GM12878 (cell line): ENCODE data around the gene DNMT3L.

Source experiments
- CBX5 ChIP-seq: sonication (generic); IDR thresholded peaks from 2 replicates; pipeline ENCODE4 v1.6.1; 2016; ENCODE audit warnings: low read depth, moderate library complexity, mild to moderate bottlenecking, inconsistent platforms
- CEBPB ChIP-seq, 2 experiments: fragments of 150-350 bp in 1 of 2; IDR thresholded peaks; 2 replicates each; pipeline ENCODE4 v1.6.1; 2012 to 2014; ENCODE audit warnings: low read depth in 2 of 2, low read length in 2 of 2, borderline replicate concordance in 1 of 2, inconsistent platforms in 1 of 2
- CTCF ChIP-seq, 3 experiments: IDR thresholded peaks in 2 of 3; conservative IDR thresholded peaks in 1 of 3; 2 replicates each; pipeline ENCODE4 v1.5.1; 2011; ENCODE audit warnings: low read depth in 3 of 3, low read length in 3 of 3, mild to moderate bottlenecking in 3 of 3, control low read depth in 2 of 3, moderate library complexity in 2 of 3, inconsistent platforms in 1 of 3, mixed read lengths in 1 of 3; ENCODE audit not compliant: control insufficient read depth in 2 of 3, insufficient read depth in 1 of 3; ENCODE audit errors: extremely low read depth in 1 of 3
- EP300 ChIP-seq, 2 experiments: fragments of 150-350 bp in 1 of 2; IDR thresholded peaks; 2 replicates each; pipeline ENCODE4 v1.6.1; 2011 to 2012; ENCODE audit warnings: low read depth in 2 of 2, low read length in 2 of 2, borderline replicate concordance in 1 of 2, improper control_type of control experiment in 1 of 2, inconsistent platforms in 1 of 2; ENCODE audit not compliant: control insufficient read depth in 1 of 2
- MAX ChIP-seq: IDR thresholded peaks from 2 replicates; pipeline ENCODE4 v1.6.1; 2012; ENCODE audit warnings: low read depth, low read length, improper control_type of control experiment
- SMC3 ChIP-seq: IDR thresholded peaks from 2 replicates; pipeline ENCODE4 v1.6.1; 2011; ENCODE audit warnings: low read length, improper control_type of control experiment, borderline replicate concordance
- USF1 ChIP-seq: IDR thresholded peaks from 2 replicates; pipeline ENCODE4 v1.6.1; 2011; ENCODE audit warnings: borderline replicate concordance, low read depth, mild to moderate bottlenecking, moderate library complexity, mixed read lengths, low read length; ENCODE audit not compliant: insufficient read depth; ENCODE audit errors: extremely low read length
- YY1 ChIP-seq: IDR thresholded peaks from 2 replicates; pipeline ENCODE4 v1.6.1; 2011; ENCODE audit warnings: low read depth, mild to moderate bottlenecking, low read length
- ZNF24 ChIP-seq: fragments of 450-650 bp; IDR thresholded peaks from 2 replicates; pipeline ENCODE4 v1.6.1; 2017; ENCODE audit warnings: antibody characterized with exemption, mild to moderate bottlenecking

- TF ChIP-seq CTCF (IDR thresholded peaks at IDR 0.05 in 2 of 3, conservative IDR thresholded peaks at IDR 0.05 in 1 of 3; ENCODE audit: control insufficient read depth in 2 of 3, extremely low read depth in 1 of 3, insufficient read depth in 1 of 3, low read depth in 3 of 3, low read length in 3 of 3) (no peak), SMC3 (no peak), CBX5 (no peak), ZNF24 (no peak), USF1 (no peak), MAX (no peak), CEBPB (IDR thresholded peaks at IDR 0.05; ENCODE audit: borderline replicate concordance in 1 of 2, low read depth in 2 of 2, low read length in 2 of 2) (no peak), YY1 (no peak), EP300 (IDR thresholded peaks at IDR 0.05; ENCODE audit: borderline replicate concordance in 1 of 2, control insufficient read depth in 1 of 2, low read depth in 2 of 2, low read length in 2 of 2) (no peak)
Observed at GRCh38 chr21:44306936-44307704, 45.4 kb upstream of the DNMT3L start.
